WTC11 (cell line): ENCODE data around the gene COL18A1. TPM values are rescaled to one million over a fixed set of nuclear protein-coding genes. Genes with fewer than 3 reads are reported as not detected.

Source experiments
- ATAC-seq: fragments of 200-7000 bp; cut with Tn5 transposase; 2 replicates; pipeline ENCODE4 v1.10.0; 2021; ENCODE audit warnings: mild to moderate bottlenecking, moderate library complexity
- CTCF ChIA-PET: fragments of 300-600 bp; sonication (Branson Sonifier 250); formaldehyde crosslinking; loops from one replicate; lab custom pipeline; 2021; ENCODE audit warnings: antibody characterized with exemption; lab: Charles Lee
- POLR2A ChIA-PET: fragments of 350-600 bp; sonication (Branson Sonifier 250); formaldehyde crosslinking; loops from one replicate; lab custom pipeline; 2021; ENCODE audit warnings: antibody characterized with exemption; lab: Charles Lee
- DNase-seq: peaks from one replicate; pipeline ENCODE4 v3.0.0; 2021; ENCODE audit warnings: low spot score
- H3K27ac Mint-ChIP-seq: 2 replicates; pipeline ENCODE4 v1.8.0; 2021; ENCODE audit warnings: mixed read lengths
- H3K27me3 Mint-ChIP-seq: 2 replicates; pipeline ENCODE4 v1.8.0; 2021; ENCODE audit warnings: low read depth, mild to moderate bottlenecking, moderate library complexity, mixed read lengths
- H3K36me3 Mint-ChIP-seq: 2 replicates; pipeline ENCODE4 v1.8.0; 2021; ENCODE audit warnings: mixed read lengths
- H3K4me1 Mint-ChIP-seq: 2 replicates; pipeline ENCODE4 v1.8.0; 2022; ENCODE audit warnings: mixed read lengths
- H3K4me3 Mint-ChIP-seq: 2 replicates; pipeline ENCODE4 v1.8.0; 2021; ENCODE audit warnings: mild to moderate bottlenecking, moderate library complexity, mixed read lengths
- H3K9me3 Mint-ChIP-seq: 2 replicates; pipeline ENCODE4 v1.8.0; 2021; ENCODE audit warnings: mixed read lengths
- CBFB ChIP-seq: sonication (generic); formaldehyde crosslinking; IDR thresholded peaks from 2 replicates; pipeline ENCODE4 v1.8.1; 2022; ENCODE audit warnings: mild to moderate bottlenecking, low read depth, missing genetic modification reagents
- CREB1 ChIP-seq: sonication (generic); formaldehyde crosslinking; IDR thresholded peaks from 2 replicates; pipeline ENCODE4 v1.8.0; 2023; ENCODE audit warnings: mild to moderate bottlenecking, missing genetic modification reagents
- EMX1 ChIP-seq: fragments of 250-450 bp; sonication (Bioruptor Pico); IDR thresholded peaks from 2 replicates; pipeline ENCODE4 v1.8.0; 2021; ENCODE audit warnings: mild to moderate bottlenecking
- ESRRA ChIP-seq: sonication (generic); formaldehyde crosslinking; IDR thresholded peaks from 2 replicates; pipeline ENCODE4 v1.8.1; 2022; ENCODE audit warnings: mild to moderate bottlenecking, missing genetic modification reagents, borderline replicate concordance
- FOXP1 ChIP-seq: sonication (generic); formaldehyde crosslinking; IDR thresholded peaks from 2 replicates; pipeline ENCODE4 v1.8.0; 2022; ENCODE audit warnings: missing genetic modification reagents, mild to moderate bottlenecking, moderate library complexity, borderline replicate concordance
- GABPB1 ChIP-seq: sonication (generic); formaldehyde crosslinking; IDR thresholded peaks from 2 replicates; pipeline ENCODE4 v1.8.1; 2023; ENCODE audit warnings: mild to moderate bottlenecking, missing genetic modification reagents
- IRF2 ChIP-seq: sonication (generic); formaldehyde crosslinking; IDR thresholded peaks from 2 replicates; pipeline ENCODE4 v1.8.0; 2022; ENCODE audit warnings: low read depth, missing genetic modification reagents, borderline replicate concordance
- MXD4 ChIP-seq: fragments of 250-450 bp; sonication (Bioruptor Pico); IDR thresholded peaks from 2 replicates; pipeline ENCODE4 v1.8.0; 2021; ENCODE audit warnings: mild to moderate bottlenecking, moderate library complexity, borderline replicate concordance
- NR1H2 ChIP-seq: sonication (generic); formaldehyde crosslinking; IDR thresholded peaks from 2 replicates; pipeline ENCODE4 v1.9.0; 2021; ENCODE audit warnings: mild to moderate bottlenecking, moderate library complexity, missing genetic modification reagents
- RELA ChIP-seq: sonication (generic); formaldehyde crosslinking; IDR thresholded peaks from 2 replicates; pipeline ENCODE4 v1.8.1; 2022; ENCODE audit warnings: missing genetic modification reagents, mild to moderate bottlenecking, borderline replicate concordance
- RORB ChIP-seq: fragments of 250-450 bp; sonication (Bioruptor Pico); IDR thresholded peaks from 2 replicates; pipeline ENCODE4 v1.9.0; 2021; ENCODE audit warnings: mild to moderate bottlenecking
- SMAD4 ChIP-seq: sonication (generic); formaldehyde crosslinking; IDR thresholded peaks from 2 replicates; pipeline ENCODE4 v1.8.0; 2022; ENCODE audit warnings: mild to moderate bottlenecking, missing genetic modification reagents
- SP1 ChIP-seq: sonication (generic); formaldehyde crosslinking; conservative IDR thresholded peaks from 2 replicates; pipeline ENCODE4 v1.8.1; 2022; ENCODE audit warnings: missing genetic modification reagents
- ZBTB21 ChIP-seq: sonication (generic); formaldehyde crosslinking; IDR thresholded peaks from 2 replicates; pipeline ENCODE4 v1.8.1; 2023; ENCODE audit warnings: mild to moderate bottlenecking, missing genetic modification reagents, borderline replicate concordance
- ZNF138 ChIP-seq: sonication (generic); formaldehyde crosslinking; conservative IDR thresholded peaks from 2 replicates; pipeline ENCODE4 v1.8.1; 2022; ENCODE audit warnings: mild to moderate bottlenecking, moderate library complexity, missing genetic modification reagents
- ZNF263 ChIP-seq: sonication (generic); formaldehyde crosslinking; IDR thresholded peaks from 2 replicates; pipeline ENCODE4 v1.8.1; 2022; ENCODE audit warnings: low read depth, mild to moderate bottlenecking, moderate library complexity, missing genetic modification reagents
- total RNA-seq: library from RNA; stranded (reverse); gene quantifications from 3 replicates; pipeline ENCODE4 v1.2.3, GENCODE V29; 2021
- TF ChIP-seq, protein P1 (sequence below): fragments of 250-450 bp; sonication (Bioruptor Pico); IDR thresholded peaks from 2 replicates; pipeline ENCODE4 v2.1.2; 2022; ENCODE audit warnings: mild to moderate bottlenecking, moderate library complexity
- TF ChIP-seq, protein P2 (sequence below): sonication (generic); formaldehyde crosslinking; IDR thresholded peaks from 2 replicates; pipeline ENCODE4 v1.8.0; 2022; ENCODE audit warnings: mild to moderate bottlenecking, missing genetic modification reagents
- TF ChIP-seq, protein P3 (sequence below): sonication (generic); formaldehyde crosslinking; IDR thresholded peaks from 2 replicates; pipeline ENCODE4 v1.8.0; 2023; ENCODE audit warnings: missing genetic modification reagents
- TF ChIP-seq, protein P4 (sequence below): sonication (generic); formaldehyde crosslinking; IDR thresholded peaks from 2 replicates; pipeline ENCODE4 v1.8.0; 2022; ENCODE audit warnings: mild to moderate bottlenecking, missing genetic modification reagents
- TF ChIP-seq, protein P5 (sequence below): fragments of 250-450 bp; sonication (Bioruptor Pico); IDR thresholded peaks from 2 replicates; pipeline ENCODE4 v1.8.0; 2021; ENCODE audit warnings: mild to moderate bottlenecking
- TF ChIP-seq, protein P6 (sequence below): fragments of 250-450 bp; sonication (Bioruptor Pico); IDR thresholded peaks from 2 replicates; pipeline ENCODE4 v1.9.0; 2021; ENCODE audit warnings: moderate library complexity, mild to moderate bottlenecking, inconsistent platforms, borderline replicate concordance
- TF ChIP-seq, protein P7 (sequence below): sonication (generic); formaldehyde crosslinking; IDR thresholded peaks from 2 replicates; pipeline ENCODE4 v1.8.0; 2023; ENCODE audit warnings: mild to moderate bottlenecking, missing genetic modification reagents
- TF ChIP-seq, protein P8 (sequence below): sonication (generic); formaldehyde crosslinking; IDR thresholded peaks from 2 replicates; pipeline ENCODE4 v1.8.0; 2022; ENCODE audit warnings: mild to moderate bottlenecking, missing genetic modification reagents

Gene COL18A1
- total RNA-seq, 1 experiment from 2014 or later = 231 TPM

DNA sequence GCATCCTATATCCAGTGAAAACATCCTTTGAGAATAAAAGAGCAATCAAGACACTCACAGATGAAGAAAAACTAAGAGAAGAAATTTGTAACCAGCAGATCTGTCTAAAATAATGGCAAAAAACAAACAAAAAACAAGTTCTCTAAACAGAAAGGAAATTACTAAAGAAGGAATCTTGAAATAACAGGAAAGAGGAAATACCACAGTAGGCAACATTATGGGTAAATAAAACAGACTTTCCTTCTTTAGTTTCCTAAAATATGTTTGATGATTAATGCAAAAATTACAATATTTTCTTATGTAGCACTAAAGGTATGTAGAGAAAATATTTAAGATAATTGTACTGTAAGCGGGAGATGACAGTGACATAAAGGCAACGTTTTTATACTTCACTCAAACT is 113.8 kb downstream of the COL18A1 start:
- ChIA-PET CTCF (no interaction called here), POLR2A (no interaction called here)
- DNase-seq = no peak
- Mint-ChIP-seq H3K27ac (no peak overlapping the region), H3K4me3 (no peak overlapping the region), H3K4me1 (no peaks in the 10 kb centered on the region), H3K36me3 (peaks cover 58% of the 10 kb centered on the region), H3K27me3 (peaks cover 37% of the 10 kb centered on the region), H3K9me3 (peaks cover 47% of the 10 kb centered on the region)
- ATAC-seq = no peak
- TF ChIP-seq, protein P1, sequence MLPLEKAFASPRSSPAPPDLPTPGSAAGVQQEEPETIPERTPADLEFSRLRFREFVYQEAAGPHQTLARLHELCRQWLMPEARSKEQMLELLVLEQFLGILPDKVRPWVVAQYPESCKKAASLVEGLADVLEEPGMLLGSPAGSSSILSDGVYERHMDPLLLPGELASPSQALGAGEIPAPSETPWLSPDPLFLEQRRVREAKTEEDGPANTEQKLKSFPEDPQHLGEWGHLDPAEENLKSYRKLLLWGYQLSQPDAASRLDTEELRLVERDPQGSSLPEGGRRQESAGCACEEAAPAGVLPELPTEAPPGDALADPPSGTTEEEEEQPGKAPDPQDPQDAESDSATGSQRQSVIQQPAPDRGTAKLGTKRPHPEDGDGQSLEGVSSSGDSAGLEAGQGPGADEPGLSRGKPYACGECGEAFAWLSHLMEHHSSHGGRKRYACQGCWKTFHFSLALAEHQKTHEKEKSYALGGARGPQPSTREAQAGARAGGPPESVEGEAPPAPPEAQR (CRISPR knock-in tag) = no peak
- TF ChIP-seq ZBTB21 (CRISPR knock-in tag) (no peak), ZNF138 (no peak), CREB1 (CRISPR knock-in tag) (no peak), CBFB (CRISPR knock-in tag) (no peak), RELA (CRISPR knock-in tag) (no peak), MXD4 (CRISPR knock-in tag) (no peak), RORB (CRISPR knock-in tag) (no peak), IRF2 (CRISPR knock-in tag) (no peak)
- TF ChIP-seq, protein P2, sequence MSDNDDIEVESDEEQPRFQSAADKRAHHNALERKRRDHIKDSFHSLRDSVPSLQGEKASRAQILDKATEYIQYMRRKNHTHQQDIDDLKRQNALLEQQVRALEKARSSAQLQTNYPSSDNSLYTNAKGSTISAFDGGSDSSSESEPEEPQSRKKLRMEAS (CRISPR knock-in tag) = no peak
- TF ChIP-seq, protein P3, sequence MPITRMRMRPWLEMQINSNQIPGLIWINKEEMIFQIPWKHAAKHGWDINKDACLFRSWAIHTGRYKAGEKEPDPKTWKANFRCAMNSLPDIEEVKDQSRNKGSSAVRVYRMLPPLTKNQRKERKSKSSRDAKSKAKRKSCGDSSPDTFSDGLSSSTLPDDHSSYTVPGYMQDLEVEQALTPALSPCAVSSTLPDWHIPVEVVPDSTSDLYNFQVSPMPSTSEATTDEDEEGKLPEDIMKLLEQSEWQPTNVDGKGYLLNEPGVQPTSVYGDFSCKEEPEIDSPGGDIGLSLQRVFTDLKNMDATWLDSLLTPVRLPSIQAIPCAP (CRISPR knock-in tag) = no peak
- TF ChIP-seq, protein P4, sequence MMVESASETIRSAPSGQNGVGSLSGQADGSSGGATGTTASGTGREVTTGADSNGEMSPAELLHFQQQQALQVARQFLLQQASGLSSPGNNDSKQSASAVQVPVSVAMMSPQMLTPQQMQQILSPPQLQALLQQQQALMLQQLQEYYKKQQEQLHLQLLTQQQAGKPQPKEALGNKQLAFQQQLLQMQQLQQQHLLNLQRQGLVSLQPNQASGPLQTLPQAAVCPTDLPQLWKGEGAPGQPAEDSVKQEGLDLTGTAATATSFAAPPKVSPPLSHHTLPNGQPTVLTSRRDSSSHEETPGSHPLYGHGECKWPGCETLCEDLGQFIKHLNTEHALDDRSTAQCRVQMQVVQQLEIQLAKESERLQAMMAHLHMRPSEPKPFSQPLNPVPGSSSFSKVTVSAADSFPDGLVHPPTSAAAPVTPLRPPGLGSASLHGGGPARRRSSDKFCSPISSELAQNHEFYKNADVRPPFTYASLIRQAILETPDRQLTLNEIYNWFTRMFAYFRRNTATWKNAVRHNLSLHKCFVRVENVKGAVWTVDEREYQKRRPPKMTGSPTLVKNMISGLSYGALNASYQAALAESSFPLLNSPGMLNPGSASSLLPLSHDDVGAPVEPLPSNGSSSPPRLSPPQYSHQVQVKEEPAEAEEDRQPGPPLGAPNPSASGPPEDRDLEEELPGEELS (CRISPR knock-in tag) = no peak
- TF ChIP-seq, protein P5, sequence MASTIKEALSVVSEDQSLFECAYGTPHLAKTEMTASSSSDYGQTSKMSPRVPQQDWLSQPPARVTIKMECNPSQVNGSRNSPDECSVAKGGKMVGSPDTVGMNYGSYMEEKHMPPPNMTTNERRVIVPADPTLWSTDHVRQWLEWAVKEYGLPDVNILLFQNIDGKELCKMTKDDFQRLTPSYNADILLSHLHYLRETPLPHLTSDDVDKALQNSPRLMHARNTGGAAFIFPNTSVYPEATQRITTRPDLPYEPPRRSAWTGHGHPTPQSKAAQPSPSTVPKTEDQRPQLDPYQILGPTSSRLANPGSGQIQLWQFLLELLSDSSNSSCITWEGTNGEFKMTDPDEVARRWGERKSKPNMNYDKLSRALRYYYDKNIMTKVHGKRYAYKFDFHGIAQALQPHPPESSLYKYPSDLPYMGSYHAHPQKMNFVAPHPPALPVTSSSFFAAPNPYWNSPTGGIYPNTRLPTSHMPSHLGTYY (CRISPR knock-in tag) = no peak

DNA sequence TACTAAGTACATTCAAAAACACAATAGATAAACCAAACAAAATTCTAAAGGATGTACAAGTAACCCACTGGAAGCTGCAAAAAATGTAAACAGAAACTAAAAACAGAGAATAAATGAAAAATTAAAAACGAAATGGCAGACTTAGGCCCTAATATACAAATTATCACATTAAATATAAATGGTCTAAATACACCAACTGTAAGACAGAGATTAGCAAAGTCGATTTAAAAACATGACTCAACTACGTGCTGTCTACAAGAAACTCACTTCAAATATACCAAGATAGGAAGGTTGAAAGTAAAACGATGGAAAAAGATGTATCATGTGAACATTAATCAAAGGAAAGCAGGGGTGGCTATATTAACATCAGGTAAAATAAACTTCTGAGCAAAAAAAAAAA is 114.2 kb downstream of the COL18A1 start:
- Mint-ChIP-seq H3K36me3 (peaks cover 58% of the 10 kb centered on the region), H3K27me3 (peaks cover 37% of the 10 kb centered on the region), H3K27ac (no peak overlapping the region), H3K9me3 (peaks cover 47% of the 10 kb centered on the region), H3K4me3 (no peak overlapping the region), H3K4me1 (no peaks in the 10 kb centered on the region)
- TF ChIP-seq, protein P5 (CRISPR knock-in tag) = no peak
- TF ChIP-seq EMX1 (CRISPR knock-in tag) (no peak), SMAD4 (CRISPR knock-in tag) (no peak), ESRRA (CRISPR knock-in tag) (no peak), SP1 (no peak), GABPB1 (no peak), FOXP1 (no peak), NR1H2 (CRISPR knock-in tag) (no peak), MXD4 (CRISPR knock-in tag) (no peak), ZNF263 (CRISPR knock-in tag) (no peak)
- TF ChIP-seq, protein P2 (CRISPR knock-in tag) = no peak
- TF ChIP-seq, protein P6, sequence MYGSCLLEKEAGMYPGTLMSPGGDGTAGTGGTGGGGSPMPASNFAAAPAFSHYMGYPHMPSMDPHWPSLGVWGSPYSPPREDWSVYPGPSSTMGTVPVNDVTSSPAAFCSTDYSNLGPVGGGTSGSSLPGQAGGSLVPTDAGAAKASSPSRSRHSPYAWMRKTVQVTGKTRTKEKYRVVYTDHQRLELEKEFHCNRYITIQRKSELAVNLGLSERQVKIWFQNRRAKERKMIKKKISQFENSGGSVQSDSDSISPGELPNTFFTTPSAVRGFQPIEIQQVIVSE (CRISPR knock-in tag) = no peak
- TF ChIP-seq, protein P7, sequence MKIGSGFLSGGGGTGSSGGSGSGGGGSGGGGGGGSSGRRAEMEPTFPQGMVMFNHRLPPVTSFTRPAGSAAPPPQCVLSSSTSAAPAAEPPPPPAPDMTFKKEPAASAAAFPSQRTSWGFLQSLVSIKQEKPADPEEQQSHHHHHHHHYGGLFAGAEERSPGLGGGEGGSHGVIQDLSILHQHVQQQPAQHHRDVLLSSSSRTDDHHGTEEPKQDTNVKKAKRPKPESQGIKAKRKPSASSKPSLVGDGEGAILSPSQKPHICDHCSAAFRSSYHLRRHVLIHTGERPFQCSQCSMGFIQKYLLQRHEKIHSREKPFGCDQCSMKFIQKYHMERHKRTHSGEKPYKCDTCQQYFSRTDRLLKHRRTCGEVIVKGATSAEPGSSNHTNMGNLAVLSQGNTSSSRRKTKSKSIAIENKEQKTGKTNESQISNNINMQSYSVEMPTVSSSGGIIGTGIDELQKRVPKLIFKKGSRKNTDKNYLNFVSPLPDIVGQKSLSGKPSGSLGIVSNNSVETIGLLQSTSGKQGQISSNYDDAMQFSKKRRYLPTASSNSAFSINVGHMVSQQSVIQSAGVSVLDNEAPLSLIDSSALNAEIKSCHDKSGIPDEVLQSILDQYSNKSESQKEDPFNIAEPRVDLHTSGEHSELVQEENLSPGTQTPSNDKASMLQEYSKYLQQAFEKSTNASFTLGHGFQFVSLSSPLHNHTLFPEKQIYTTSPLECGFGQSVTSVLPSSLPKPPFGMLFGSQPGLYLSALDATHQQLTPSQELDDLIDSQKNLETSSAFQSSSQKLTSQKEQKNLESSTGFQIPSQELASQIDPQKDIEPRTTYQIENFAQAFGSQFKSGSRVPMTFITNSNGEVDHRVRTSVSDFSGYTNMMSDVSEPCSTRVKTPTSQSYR (CRISPR knock-in tag) = no peak
- TF ChIP-seq, protein P8, sequence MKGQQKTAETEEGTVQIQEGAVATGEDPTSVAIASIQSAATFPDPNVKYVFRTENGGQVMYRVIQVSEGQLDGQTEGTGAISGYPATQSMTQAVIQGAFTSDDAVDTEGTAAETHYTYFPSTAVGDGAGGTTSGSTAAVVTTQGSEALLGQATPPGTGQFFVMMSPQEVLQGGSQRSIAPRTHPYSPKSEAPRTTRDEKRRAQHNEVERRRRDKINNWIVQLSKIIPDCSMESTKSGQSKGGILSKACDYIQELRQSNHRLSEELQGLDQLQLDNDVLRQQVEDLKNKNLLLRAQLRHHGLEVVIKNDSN (CRISPR knock-in tag) = no peak
- ATAC-seq (no peak), DNase-seq (no peak)
- POLR2A ChIA-PET = interaction anchor here (0.7 kb wide), 1 partner anchor 344 kb away, joined by 4 read pairs; no protein-coding TSS in a partner anchor
- CTCF ChIA-PET = no interaction called here
